Vagina (tissue), 2 donors: ENCODE data around the gene TMEM30B. TPM values are rescaled to one million over a fixed set of nuclear protein-coding genes. Genes with fewer than 3 reads are reported as not detected.

Experiments
- DNase-seq, 2 donors: peaks; one replicate each; pipeline ENCODE4 v3.0.0-alpha.2; 2017; ENCODE audit errors: extremely low spot score in 2 of 2
- H3K27ac ChIP-seq: fragments of 200-600 bp; sonication (generic); one replicate; pipeline ENCODE4 v1.5.1; 2019
- H3K27me3 ChIP-seq: fragments of 200-600 bp; sonication (generic); one replicate; pipeline ENCODE4 v1.5.1; 2019
- H3K36me3 ChIP-seq, 2 donors: fragments of 200-600 bp; sonication (generic); one replicate each; pipeline ENCODE4 v1.5.1; 2017 to 2019
- H3K4me1 ChIP-seq: fragments of 200-600 bp; sonication (generic); one replicate; pipeline ENCODE4 v1.5.1; 2019
- H3K4me3 ChIP-seq, 2 donors: fragments of 200-600 bp; sonication (generic); 1 replicate in 1 of 2; 2 replicates in 1 of 2; pipeline ENCODE4 v1.5.1; 2016 to 2019
- H3K9me3 ChIP-seq: fragments of 200-600 bp; sonication (generic); one replicate; pipeline ENCODE4 v1.5.1; 2019
- POLR2A ChIP-seq, 2 donors: fragments of 450-650 bp; IDR thresholded peaks; one replicate each; pipeline ENCODE4 v1.6.1; 2017; ENCODE audit warnings: antibody characterized with exemption in 2 of 2, mild to moderate bottlenecking in 2 of 2, moderate library complexity in 2 of 2
- POLR2AphosphoS5 ChIP-seq, 2 donors: sonication (generic); formaldehyde crosslinking; IDR thresholded peaks; one replicate each; pipeline ENCODE4 v1.9.0; 2017; ENCODE audit warnings: antibody characterized with exemption in 2 of 2, mild to moderate bottlenecking in 2 of 2, low read depth in 1 of 2; ENCODE audit not compliant: insufficient read depth in 1 of 2
- intact Hi-C: fragments of 100-400 bp; cut with DNase I; formaldehyde crosslinking; loops from one replicate; pipeline ENCODE4 v1.15.1; 2023
- total RNA-seq: library from RNA; depleted of rRNA; stranded (reverse); fragments of >200 nt; gene quantifications from one replicate; pipeline ENCODE4 v1.2.3, GENCODE V29; 2016
- TF ChIP-seq, protein P1 (sequence below), 3 experiments: fragments of 450-650 bp in 2 of 3; fragments of 200-600 bp in 1 of 3; sonication (generic) in 1 of 3; IDR thresholded peaks; one replicate each; pipeline ENCODE4 v1.5.1; 2017 to 2019; ENCODE audit warnings: antibody characterized with exemption in 3 of 3, mild to moderate bottlenecking in 2 of 3, moderate library complexity in 2 of 3

TMEM30B gene
- total RNA-seq, 1 donor from 2014 or later: 22.6 TPM

DNA sequence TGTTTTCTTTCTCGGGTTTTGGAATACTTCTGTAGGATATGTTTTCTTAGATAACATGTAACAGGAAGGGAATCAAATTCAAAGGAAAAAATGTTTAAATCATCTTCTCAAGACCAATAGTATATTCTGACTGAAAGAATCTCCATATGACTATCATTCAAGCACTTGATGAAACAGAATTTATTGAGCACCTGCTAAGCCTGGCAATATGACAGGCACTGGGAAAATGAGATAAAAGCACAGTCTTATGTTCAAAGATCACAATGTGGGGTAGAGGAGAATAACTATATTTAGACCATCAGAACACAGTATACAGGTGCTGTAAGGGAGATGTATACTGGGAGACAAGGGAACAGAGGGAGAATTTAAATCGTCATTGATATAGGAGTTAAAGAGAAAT lies 19.1 kb upstream of the TMEM30B start:
- intact Hi-C loops: no loop called here
- Histone ChIP-seq H3K36me3 (no peaks in the 10 kb centered on the region), H3K4me3 (no peak overlapping the region), H3K4me1 (peaks cover 6% of the 10 kb centered on the region), H3K27ac (no peak overlapping the region), H3K27me3 (no peaks in the 10 kb centered on the region), H3K9me3 (no peaks in the 10 kb centered on the region)
- TF ChIP-seq POLR2AphosphoS5 (IDR thresholded peaks at IDR 0.05; ENCODE audit: insufficient read depth in 1 of 2, low read depth in 1 of 2) (no peak), POLR2A (IDR thresholded peaks at IDR 0.05) (no peak)
- TF ChIP-seq, protein P1, sequence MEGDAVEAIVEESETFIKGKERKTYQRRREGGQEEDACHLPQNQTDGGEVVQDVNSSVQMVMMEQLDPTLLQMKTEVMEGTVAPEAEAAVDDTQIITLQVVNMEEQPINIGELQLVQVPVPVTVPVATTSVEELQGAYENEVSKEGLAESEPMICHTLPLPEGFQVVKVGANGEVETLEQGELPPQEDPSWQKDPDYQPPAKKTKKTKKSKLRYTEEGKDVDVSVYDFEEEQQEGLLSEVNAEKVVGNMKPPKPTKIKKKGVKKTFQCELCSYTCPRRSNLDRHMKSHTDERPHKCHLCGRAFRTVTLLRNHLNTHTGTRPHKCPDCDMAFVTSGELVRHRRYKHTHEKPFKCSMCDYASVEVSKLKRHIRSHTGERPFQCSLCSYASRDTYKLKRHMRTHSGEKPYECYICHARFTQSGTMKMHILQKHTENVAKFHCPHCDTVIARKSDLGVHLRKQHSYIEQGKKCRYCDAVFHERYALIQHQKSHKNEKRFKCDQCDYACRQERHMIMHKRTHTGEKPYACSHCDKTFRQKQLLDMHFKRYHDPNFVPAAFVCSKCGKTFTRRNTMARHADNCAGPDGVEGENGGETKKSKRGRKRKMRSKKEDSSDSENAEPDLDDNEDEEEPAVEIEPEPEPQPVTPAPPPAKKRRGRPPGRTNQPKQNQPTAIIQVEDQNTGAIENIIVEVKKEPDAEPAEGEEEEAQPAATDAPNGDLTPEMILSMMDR (IDR thresholded peaks at IDR 0.05): no peak
- DNase-seq: no peak

DNA sequence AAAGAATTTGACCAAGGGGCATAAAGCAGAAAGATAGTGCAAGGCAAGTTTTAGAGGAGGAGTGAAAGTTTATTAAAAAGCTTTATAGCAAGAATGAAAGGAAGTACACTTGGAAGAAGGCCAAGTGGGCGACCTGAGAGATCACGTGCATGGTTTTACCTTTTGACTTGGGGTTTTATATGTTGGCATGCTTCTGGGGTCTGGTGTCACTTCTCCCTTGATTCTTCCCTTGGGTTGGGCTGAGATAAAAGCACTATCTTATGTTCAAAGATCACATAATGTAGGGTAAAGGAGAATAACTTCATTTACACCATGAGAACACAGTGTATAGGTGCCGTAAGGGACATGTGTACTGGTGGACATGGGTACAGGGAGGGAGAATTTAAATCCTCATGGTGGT lies 17.7 kb upstream of the TMEM30B start:
- Histone ChIP-seq H3K9me3 (no peaks in the 10 kb centered on the region), H3K4me3 (no peak overlapping the region), H3K27ac (no peak overlapping the region), H3K4me1 (peaks cover 6% of the 10 kb centered on the region), H3K36me3 (no peaks in the 10 kb centered on the region), H3K27me3 (no peaks in the 10 kb centered on the region)
- TF ChIP-seq, protein P1 (IDR thresholded peaks at IDR 0.05): no peak
- TF ChIP-seq POLR2A (IDR thresholded peaks at IDR 0.05): no peak
- TF ChIP-seq POLR2AphosphoS5 (IDR thresholded peaks at IDR 0.05; ENCODE audit: insufficient read depth in 1 of 2, low read depth in 1 of 2): no peak
- DNase-seq: peak in 1 of 2 donors; percentile 42
- intact Hi-C loops: loop anchor here (10.0 kb wide), 1 partner anchor 156 kb away; no protein-coding TSS in a partner anchor

DNA sequence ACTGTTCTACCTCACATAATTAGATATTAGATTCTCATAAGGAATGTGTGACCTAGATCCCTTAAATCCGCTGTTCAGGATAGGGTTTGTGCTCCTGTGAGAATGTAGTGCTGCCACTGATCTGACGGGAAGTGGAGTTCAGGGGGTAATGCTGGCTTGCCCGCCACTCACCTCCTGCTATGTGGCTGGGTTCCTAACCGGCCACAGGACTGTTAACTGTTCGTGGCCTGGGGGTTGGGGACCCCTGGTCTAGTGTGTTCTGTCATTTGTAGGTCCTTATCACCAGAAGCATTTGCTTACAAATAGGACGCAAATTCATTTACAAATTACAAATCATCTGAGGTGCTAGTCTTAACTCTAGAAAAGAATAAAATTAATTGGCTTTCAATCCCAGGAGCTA lies 16.4 kb upstream of the TMEM30B start:
- TF ChIP-seq POLR2AphosphoS5 (IDR thresholded peaks at IDR 0.05; ENCODE audit: insufficient read depth in 1 of 2, low read depth in 1 of 2) (no peak), POLR2A (IDR thresholded peaks at IDR 0.05) (no peak)
- TF ChIP-seq, protein P1 (IDR thresholded peaks at IDR 0.05): no peak
- intact Hi-C loops: loop anchor here (10.0 kb wide), 1 partner anchor 157 kb away; no protein-coding TSS in a partner anchor
- peak in 1 of 2 donors; percentile 64 for DNase-seq
- Histone ChIP-seq H3K36me3 (no peaks in the 10 kb centered on the region), H3K4me1 (peaks cover 6% of the 10 kb centered on the region), H3K27me3 (no peaks in the 10 kb centered on the region), H3K4me3 (no peak overlapping the region), H3K27ac (no peak overlapping the region), H3K9me3 (no peaks in the 10 kb centered on the region)

DNA sequence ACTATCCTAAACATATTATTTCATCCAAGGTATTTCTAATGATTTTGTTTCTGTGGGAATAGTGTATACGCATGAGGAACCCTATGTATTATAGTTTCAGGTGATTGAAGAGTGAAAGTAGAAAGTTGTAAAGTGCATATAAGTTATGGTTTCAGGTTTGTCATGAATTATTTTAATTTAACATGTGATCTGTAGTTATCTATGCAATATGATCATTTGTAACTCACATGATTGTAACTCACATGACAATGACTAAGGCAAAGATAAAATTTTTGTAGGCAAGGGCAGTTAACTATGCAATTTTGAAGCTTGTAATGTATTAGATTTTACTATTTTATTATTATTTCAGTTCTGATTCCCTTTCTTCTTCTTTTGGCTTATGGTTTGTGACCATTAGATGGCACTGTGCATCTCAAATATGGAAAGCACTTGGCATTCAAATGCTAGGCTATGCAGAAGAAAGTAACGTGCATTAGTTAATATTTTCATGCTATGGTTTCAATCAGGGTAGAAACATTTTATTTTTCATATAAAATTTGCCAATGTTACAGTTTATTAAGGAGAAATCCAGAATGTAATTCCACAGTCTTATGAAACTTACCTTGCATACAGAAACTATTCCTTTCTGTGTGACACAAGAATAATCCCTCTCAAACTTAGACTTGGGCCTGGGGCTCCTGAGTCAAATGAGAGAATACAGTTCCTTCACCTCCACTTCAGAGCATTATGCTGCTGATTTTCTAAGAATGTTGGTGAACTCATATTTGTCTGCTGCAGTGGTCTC lies 15.8 kb upstream of the TMEM30B start:
- intact Hi-C loops: loop anchor here (10.0 kb wide), 1 partner anchor 158 kb away; no protein-coding TSS in a partner anchor
- no peak overlapping the region for H3K4me3 ChIP-seq
- no peaks in the 10 kb centered on the region for H3K36me3 ChIP-seq
- no peaks in the 10 kb centered on the region for H3K27me3 ChIP-seq
- TF ChIP-seq, protein P1 (IDR thresholded peaks at IDR 0.05): peak; percentile 21 to 57 (median 49)
- TF ChIP-seq POLR2AphosphoS5 (IDR thresholded peaks at IDR 0.05; ENCODE audit: insufficient read depth in 1 of 2, low read depth in 1 of 2) (peak in 1 of 2 donors; percentile 62), POLR2A (IDR thresholded peaks at IDR 0.05) (no peak)
- DNase-seq: no peak
- H3K4me1 ChIP-seq: peaks cover 6% of the 10 kb centered on the region
- H3K27ac ChIP-seq: no peak overlapping the region
- H3K9me3 ChIP-seq: no peaks in the 10 kb centered on the region

DNA sequence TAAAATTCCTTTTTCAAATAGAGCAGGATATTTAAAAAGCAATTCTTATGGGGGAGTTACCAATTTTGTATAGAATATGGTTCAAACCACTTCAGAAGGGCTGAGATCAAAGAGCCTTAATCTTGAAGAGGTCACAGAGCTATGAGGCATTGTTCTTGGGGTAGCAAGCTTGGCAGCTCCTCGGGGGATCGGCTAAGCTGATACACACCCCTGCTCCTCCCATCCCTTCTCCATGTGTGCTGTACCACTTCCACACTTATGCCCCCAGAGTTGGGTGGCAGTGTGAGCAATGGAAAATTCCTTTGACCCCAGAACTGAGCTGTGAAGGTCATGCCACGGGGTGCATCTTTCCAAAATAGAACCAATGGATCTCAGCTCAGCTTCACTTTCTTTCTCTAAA lies 15.0 kb upstream of the TMEM30B start:
- TF ChIP-seq POLR2A (IDR thresholded peaks at IDR 0.05) (no peak), POLR2AphosphoS5 (IDR thresholded peaks at IDR 0.05; ENCODE audit: insufficient read depth in 1 of 2, low read depth in 1 of 2) (no peak)
- TF ChIP-seq, protein P1 (IDR thresholded peaks at IDR 0.05): no peak

More for the DNA sequence above, 15.0 kb upstream of the TMEM30B start:
- Histone ChIP-seq H3K9me3 (no peaks in the 10 kb centered on the region), H3K36me3 (no peaks in the 10 kb centered on the region), H3K4me1 (peaks cover 6% of the 10 kb centered on the region), H3K4me3 (no peak overlapping the region), H3K27me3 (no peaks in the 10 kb centered on the region), H3K27ac (no peak overlapping the region)
- DNase-seq: peak in 1 of 2 donors; percentile 81
- intact Hi-C loops: loop anchor here (10.0 kb wide), 1 partner anchor 159 kb away; no protein-coding TSS in a partner anchor
